ENCODE results near the gene P2RY11.

DNA sequence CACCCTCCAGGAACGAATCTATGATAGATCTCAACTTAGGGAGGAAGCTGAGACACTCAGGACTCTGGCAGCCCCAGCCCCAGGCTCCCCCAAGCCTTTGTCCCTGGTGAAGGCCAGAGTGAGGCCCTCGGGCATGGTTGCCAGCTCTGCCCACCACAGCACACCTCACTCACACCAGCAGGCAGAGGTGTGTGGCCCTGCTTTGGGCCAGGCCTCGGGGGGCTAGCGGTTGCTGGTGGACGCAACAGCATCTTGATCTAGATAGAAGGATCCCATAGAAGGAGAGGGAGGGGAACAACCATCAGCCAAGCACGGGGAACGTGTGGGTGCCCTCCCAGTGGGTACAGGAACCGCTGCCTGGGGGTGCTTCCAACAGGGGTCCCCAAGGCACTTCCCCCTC lies 46.6 kb downstream of the P2RY11 start:
- TF ChIP-seq CTCF (conservative IDR thresholded peaks at IDR 0.05; ENCODE audit: low read length) (no peak), EZH2phosphoT487 (IDR thresholded peaks at IDR 0.05; ENCODE audit: borderline replicate concordance, low read depth, low read length) (no peak)

Measured in OCI-LY7 (cell line).